M059J (cell line): ENCODE measurements around the gene FIG4. TPM values are rescaled to one million over a fixed set of nuclear protein-coding genes. Genes with fewer than 3 reads are reported as not detected.

ENCODE experiments used
- DNase-seq: peaks from one replicate; pipeline ENCODE4 v3.0.0-alpha.2; 2012; ENCODE audit warnings: low read depth
- total RNA-seq: library from RNA; depleted of rRNA; stranded (reverse); fragments of >200 nt; shearing (Covaris generic); gene quantifications from 2 replicates; pipeline ENCODE4 v1.2.3, GENCODE V29; 2014; rRNA removed

The FIG4 gene
- 12.4 and 15.4 TPM in 2 replicates for total RNA-seq

GRCh38 chr6:109690737-109691621 lies at the start of gene FIG4, which contains the start of gene AK9:
FIG4 (plus strand) TSS chr6:109691296; CDS start chr6:109691436, 140 bp downstream.
AK9 (minus strand) TSS chr6:109691202; CDS start chr6:109675745, 15,457 bp downstream.
- peak; percentile 95 for DNase-seq

GRCh38 chr6:109644131-109644530 lies 47.0 kb upstream of the FIG4 start:
- DNase-seq = peak; percentile 48

- no peak for DNase-seq
Measured at GRCh38 chr6:109653264-109653663, 37.8 kb upstream of the FIG4 start.

- no peak for DNase-seq
Measured at GRCh38 chr6:109655761-109656262, 35.3 kb upstream of the FIG4 start.

- DNase-seq = peak; percentile 38
Measured at GRCh38 chr6:109660526-109661320, 30.4 kb upstream of the FIG4 start.

- DNase-seq = peak; percentile 21
Measured at GRCh38 chr6:109662192-109662591, 28.9 kb upstream of the FIG4 start.

- no peak for DNase-seq
Measured at GRCh38 chr6:109669811-109670210, 21.3 kb upstream of the FIG4 start.

- DNase-seq = peak; percentile 60
Measured at GRCh38 chr6:109671733-109672132, 19.4 kb upstream of the FIG4 start.

GRCh38 chr6:109672175-109672574 lies 18.9 kb upstream of the FIG4 start:
- peak; percentile 61 for DNase-seq

- no peak for DNase-seq
Measured at GRCh38 chr6:109672839-109673238, 18.3 kb upstream of the FIG4 start.

- no peak for DNase-seq
Measured at GRCh38 chr6:109676724-109677123, 14.4 kb upstream of the FIG4 start.

- DNase-seq = no peak
Measured at GRCh38 chr6:109678240-109678639, 12.9 kb upstream of the FIG4 start.

- peak; percentile 26 for DNase-seq
Measured at GRCh38 chr6:109678661-109679505, 12.2 kb upstream of the FIG4 start.

- no peak for DNase-seq
Measured at GRCh38 chr6:109686566-109687265, 4.4 kb upstream of the FIG4 start.

- peak; percentile 94 for DNase-seq
Measured at GRCh38 chr6:109687271-109687761, 3.8 kb upstream of the FIG4 start.

GRCh38 chr6:109690373-109690736 lies 741 bp upstream of the FIG4 start:
- DNase-seq = peak; percentile 22

GRCh38 chr6:109693111-109693510 lies 2.0 kb downstream of the FIG4 start:
- no peak for DNase-seq

GRCh38 chr6:109695468-109695867 lies 4.4 kb downstream of the FIG4 start:
- DNase-seq = no peak

- DNase-seq = no peak
Measured at GRCh38 chr6:109696355-109696754, 5.3 kb downstream of the FIG4 start.

GRCh38 chr6:109701221-109701620 lies 10.1 kb downstream of the FIG4 start:
- DNase-seq = no peak

- DNase-seq = no peak
Measured at GRCh38 chr6:109701774-109702173, 10.7 kb downstream of the FIG4 start.
